PC-3 (cell line): ENCODE measurements around the gene DNMBP. TPM values are rescaled to one million over a fixed set of nuclear protein-coding genes. Genes with fewer than 3 reads are reported as not detected.
"Not testable (repeated sequence)": the region's sequence is repeated elsewhere in the genome, so short reads cannot be mapped to it uniquely, and the experiment has no call there.

ENCODE experiments used
- ATAC-seq: fragments of 200-7000 bp; cut with Tn5 transposase; 2 replicates; pipeline ENCODE4 v1.9.1; 2020; ENCODE audit warnings: mild to moderate bottlenecking, moderate library complexity
- BruUV-seq: library from RNA; stranded (reverse); fragments of 400-500 nt; replicated peaks from 2 replicates; lab custom pipeline; 2021; lab: Mats Ljungman, UMichigan
- CTCF ChIA-PET: fragments of 300-600 bp; sonication (Branson Sonifier 250); formaldehyde crosslinking; loops from one replicate; lab custom pipeline; 2022; ENCODE audit warnings: antibody characterized with exemption; lab: Charles Lee
- POLR2A ChIA-PET: fragments of 300-600 bp; sonication (Branson Sonifier 250); formaldehyde crosslinking; loops from one replicate; lab custom pipeline; 2022; ENCODE audit warnings: antibody characterized with exemption; ENCODE audit not compliant: unreplicated experiment; lab: Charles Lee
- DNase-seq: peaks from one replicate; pipeline ENCODE4 v3.0.0-alpha.2; 2015
- H2AFZ ChIP-seq: fragments of 300-600 bp; sonication (generic); 2 replicates; pipeline ENCODE4 v1.6.0; 2016; ENCODE audit warnings: antibody characterized with exemption, low read length
- H3F3A ChIP-seq: fragments of 300-600 bp; sonication (generic); one replicate; pipeline ENCODE4 v1.6.0; 2017; ENCODE audit warnings: antibody characterized with exemption, low read length, control low read depth, mild to moderate bottlenecking; ENCODE audit not compliant: unreplicated experiment
- H3K27ac ChIP-seq: fragments of 300-600 bp; sonication (generic); 2 replicates; pipeline ENCODE4 v1.5.1; 2016; ENCODE audit warnings: mild to moderate bottlenecking, low read length
- H3K27me3 ChIP-seq: fragments of 300-600 bp; sonication (generic); 2 replicates; pipeline ENCODE4 v1.6.1; 2016; ENCODE audit warnings: low read length, mixed read lengths
- H3K36me3 ChIP-seq: fragments of 300-600 bp; sonication (generic); 2 replicates; pipeline ENCODE4 v1.6.1; 2016; ENCODE audit warnings: low read depth, mixed run types, low read length, mixed read lengths
- H3K4me1 ChIP-seq: fragments of 300-600 bp; sonication (generic); 2 replicates; pipeline ENCODE4 v1.5.1; 2016; ENCODE audit warnings: low read length; ENCODE audit not compliant: insufficient read depth
- H3K4me2 ChIP-seq: fragments of 300-600 bp; sonication (generic); 2 replicates; pipeline ENCODE4 v1.6.0; 2016; ENCODE audit warnings: low read length
- H3K4me3 ChIP-seq: fragments of 300-600 bp; sonication (generic); 2 replicates; pipeline ENCODE4 v1.5.1; 2016; ENCODE audit warnings: mild to moderate bottlenecking, low read length, mixed read lengths
- H3K79me2 ChIP-seq: fragments of 300-600 bp; sonication (generic); 2 replicates; pipeline ENCODE4 v1.6.1; 2017; ENCODE audit warnings: low read length, mixed read lengths
- H3K9ac ChIP-seq: fragments of 300-600 bp; sonication (generic); 2 replicates; pipeline ENCODE4 v1.6.0; 2016; ENCODE audit warnings: mild to moderate bottlenecking, low read length
- H3K9me2 ChIP-seq: fragments of 300-600 bp; sonication (generic); replicated peaks from 2 replicates; pipeline ENCODE4 v1.6.1; 2016; ENCODE audit warnings: mixed run types, low read length, mixed read lengths
- H3K9me3 ChIP-seq: fragments of 300-600 bp; sonication (generic); 2 replicates; pipeline ENCODE4 v1.6.1; 2016; ENCODE audit warnings: low read length, mixed read lengths
- H4K20me1 ChIP-seq: fragments of 300-600 bp; sonication (generic); 2 replicates; pipeline ENCODE4 v1.6.1; 2016; ENCODE audit warnings: low read length, mixed read lengths
- EZH2 ChIP-seq: fragments of 300-600 bp; sonication (generic); IDR thresholded peaks from one replicate; pipeline ENCODE4 v1.6.1; 2017; ENCODE audit warnings: antibody characterized with exemption, mild to moderate bottlenecking, low read length; ENCODE audit not compliant: unreplicated experiment
- EZH2phosphoT487 ChIP-seq: fragments of 300-600 bp; sonication (generic); IDR thresholded peaks from 2 replicates; pipeline ENCODE4 v1.6.1; 2018; ENCODE audit warnings: mild to moderate bottlenecking, antibody characterized with exemption, low read length, borderline replicate concordance
- intact Hi-C: fragments of 100-400 bp; cut with micrococcal nuclease; formaldehyde crosslinking; loops from 2 replicates; pipeline ENCODE4 v1.9.0; 2023
- total RNA-seq: library from RNA; depleted of rRNA; stranded (reverse); fragments of >200 nt; gene quantifications from 2 replicates; pipeline ENCODE4 v1.2.3, GENCODE V29; 2014
- TF ChIP-seq, protein P1 (sequence below): fragments of 300-600 bp; sonication (generic); conservative IDR thresholded peaks from 2 replicates; pipeline ENCODE4 v1.5.1; 2017; ENCODE audit warnings: antibody characterized with exemption, low read depth, mild to moderate bottlenecking, low read length

The DNMBP gene
- total RNA-seq, 1 experiment from 2014 or later, result 6.2 TPM

DNA sequence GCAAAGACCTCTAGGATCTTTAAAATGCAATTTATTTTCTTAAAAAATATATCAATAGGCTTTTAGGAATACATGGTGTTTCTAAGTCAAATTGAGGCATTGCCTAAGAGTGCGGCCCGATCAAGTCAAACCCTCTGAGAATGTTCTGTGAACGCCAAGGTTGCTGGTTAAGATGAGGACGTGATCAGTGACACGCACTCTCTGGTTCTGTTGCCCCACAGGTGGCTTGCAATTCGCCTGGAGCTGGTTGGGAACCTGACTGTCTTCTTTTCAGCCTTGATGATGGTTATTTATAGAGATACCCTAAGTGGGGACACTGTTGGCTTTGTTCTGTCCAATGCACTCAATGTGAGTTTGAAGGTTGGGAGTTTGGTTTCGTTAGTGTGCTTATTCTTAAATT is 168.0 kb downstream of the DNMBP start:
- Histone ChIP-seq H2AFZ (no peak overlapping the region), H3K79me2 (no peaks in the 10 kb centered on the region), H3K4me3 (no peak overlapping the region), H3K27ac (no peak overlapping the region), H4K20me1 (no peaks in the 10 kb centered on the region), H3F3A (no peaks in the 10 kb centered on the region), H3K9ac (no peak overlapping the region), H3K36me3 (no peaks in the 10 kb centered on the region; the same call in 1 of the 2 replicates), H3K27me3 (no peaks in the 10 kb centered on the region), H3K9me3 (no peaks in the 10 kb centered on the region), H3K4me1 (peaks cover 3% of the 10 kb centered on the region; the same call in 1 of the 2 replicates), H3K9me2 (no peaks in the 10 kb centered on the region), H3K4me2 (no peak overlapping the region)
- ATAC-seq (no peak), DNase-seq (no peak)
- ChIA-PET POLR2A (no interaction called here), CTCF (no interaction called here)
- BruUV-seq, result no TSS peak
- no peak for TF ChIP-seq EZH2
- TF ChIP-seq, protein P1, sequence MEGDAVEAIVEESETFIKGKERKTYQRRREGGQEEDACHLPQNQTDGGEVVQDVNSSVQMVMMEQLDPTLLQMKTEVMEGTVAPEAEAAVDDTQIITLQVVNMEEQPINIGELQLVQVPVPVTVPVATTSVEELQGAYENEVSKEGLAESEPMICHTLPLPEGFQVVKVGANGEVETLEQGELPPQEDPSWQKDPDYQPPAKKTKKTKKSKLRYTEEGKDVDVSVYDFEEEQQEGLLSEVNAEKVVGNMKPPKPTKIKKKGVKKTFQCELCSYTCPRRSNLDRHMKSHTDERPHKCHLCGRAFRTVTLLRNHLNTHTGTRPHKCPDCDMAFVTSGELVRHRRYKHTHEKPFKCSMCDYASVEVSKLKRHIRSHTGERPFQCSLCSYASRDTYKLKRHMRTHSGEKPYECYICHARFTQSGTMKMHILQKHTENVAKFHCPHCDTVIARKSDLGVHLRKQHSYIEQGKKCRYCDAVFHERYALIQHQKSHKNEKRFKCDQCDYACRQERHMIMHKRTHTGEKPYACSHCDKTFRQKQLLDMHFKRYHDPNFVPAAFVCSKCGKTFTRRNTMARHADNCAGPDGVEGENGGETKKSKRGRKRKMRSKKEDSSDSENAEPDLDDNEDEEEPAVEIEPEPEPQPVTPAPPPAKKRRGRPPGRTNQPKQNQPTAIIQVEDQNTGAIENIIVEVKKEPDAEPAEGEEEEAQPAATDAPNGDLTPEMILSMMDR, result no peak
- TF ChIP-seq EZH2phosphoT487, result no peak
- intact Hi-C loops, result no loop called here

DNA sequence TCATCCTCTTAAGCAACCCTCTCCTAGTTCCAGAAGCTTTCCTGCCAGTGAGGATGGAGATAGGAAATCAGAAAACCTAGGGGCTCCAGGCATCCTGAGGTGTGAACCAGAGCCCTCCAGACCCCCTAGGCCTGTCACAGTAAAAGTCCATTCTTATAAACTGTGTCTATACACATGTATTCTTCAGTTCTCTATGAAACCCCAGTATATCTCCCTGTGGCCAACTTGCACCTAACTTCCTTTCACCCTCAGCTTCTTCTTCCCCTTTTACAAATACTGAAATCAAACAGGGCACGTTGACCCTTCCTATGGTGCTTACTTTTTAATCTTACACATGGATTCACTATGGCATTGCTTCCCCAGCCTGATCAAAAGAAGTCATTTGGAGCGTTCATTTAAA is 168.9 kb downstream of the DNMBP start:
- H3K9me2 ChIP-seq, H4K20me1 ChIP-seq, H3K27ac ChIP-seq, H3K9ac ChIP-seq, H3K79me2 ChIP-seq, POLR2A ChIA-PET, H3K9me3 ChIP-seq, H3K4me1 ChIP-seq, DNase-seq, H2AFZ ChIP-seq, ATAC-seq, intact Hi-C loops, H3K27me3 ChIP-seq, CTCF ChIA-PET, H3K4me2 ChIP-seq, H3K36me3 ChIP-seq, BruUV-seq, H3F3A ChIP-seq, H3K4me3 ChIP-seq: not testable (repeated sequence)

DNA sequence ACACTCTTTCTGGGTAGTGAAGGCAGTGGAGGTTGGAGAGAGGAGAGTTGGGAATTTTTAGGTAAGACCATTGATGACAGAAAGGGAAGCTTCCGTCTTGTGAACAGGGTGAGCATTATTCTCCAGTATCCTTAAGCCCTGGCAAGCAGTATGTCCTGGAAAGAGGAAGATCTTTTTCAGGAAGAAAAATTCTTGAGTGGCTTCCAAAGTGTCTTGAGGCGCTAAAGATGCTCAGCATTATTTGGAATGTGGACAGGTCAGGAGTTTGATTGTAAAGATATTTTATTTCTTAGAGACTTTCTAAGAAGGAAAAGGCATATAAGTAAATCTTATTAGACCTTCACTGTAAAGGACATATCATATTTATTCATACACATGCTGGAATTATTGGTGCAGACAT is 173.0 kb downstream of the DNMBP start:
- no peak overlapping the region for H3K4me3 ChIP-seq
- H4K20me1 ChIP-seq, result no peaks in the 10 kb centered on the region
- no peak for DNase-seq
- no TSS peak for BruUV-seq
- TF ChIP-seq EZH2phosphoT487 (no peak), EZH2 (no peak)
- TF ChIP-seq, protein P1, result no peak
- H3K36me3 ChIP-seq, result no peaks in the 10 kb centered on the region
- ATAC-seq, result no peak
- no peaks in the 10 kb centered on the region for H3K9me2 ChIP-seq
- POLR2A ChIA-PET, result no interaction called here
- H3K9ac ChIP-seq, result no peak overlapping the region
- H2AFZ ChIP-seq, result no peak overlapping the region
- no peak overlapping the region for H3K27ac ChIP-seq
- CTCF ChIA-PET, result no interaction called here
- no peak overlapping the region for H3K4me2 ChIP-seq
- H3K9me3 ChIP-seq, result no peaks in the 10 kb centered on the region
- no peaks in the 10 kb centered on the region for H3K79me2 ChIP-seq
- intact Hi-C loops, result no loop called here
- H3K27me3 ChIP-seq, result no peaks in the 10 kb centered on the region
- peaks cover 14% of the 10 kb centered on the region for H3K4me1 ChIP-seq
- no peaks in the 10 kb centered on the region for H3F3A ChIP-seq
